Activated naive CD4-positive, alpha-beta T cell treated with anti-CD3 and anti-CD28 coated beads, Interleukin-2, amount 50 U/mL, for 16 hours (primary cell): ENCODE measurements around the gene NT5C1A.

Source experiments
- DNase-seq: peaks from one replicate; pipeline ENCODE4 v3.0.0-alpha.2; 2020

NT5C1A gene

GRCh38 chr1:39633422-39633821 is 38.5 kb downstream of the NT5C1A start:
- no peak for DNase-seq

- no peak for DNase-seq
These were observed 39.1 kb downstream of the NT5C1A start for GRCh38 chr1:39632682-39633417.

GRCh38 chr1:39632323-39632681 is 39.6 kb downstream of the NT5C1A start:
- no peak for DNase-seq

GRCh38 chr1:39631361-39632322 is 40.3 kb downstream of the NT5C1A start:
- no peak for DNase-seq

- no peak for DNase-seq
These were observed 43.0 kb downstream of the NT5C1A start for GRCh38 chr1:39628807-39629350.

GRCh38 chr1:39626646-39627045 is 45.3 kb downstream of the NT5C1A start:
- DNase-seq = no peak

- no peak for DNase-seq
These were observed 46.2 kb downstream of the NT5C1A start for GRCh38 chr1:39625462-39626273.

GRCh38 chr1:39625009-39625408 is 46.9 kb downstream of the NT5C1A start:
- no peak for DNase-seq

- no peak for DNase-seq
These were observed 48.9 kb downstream of the NT5C1A start for GRCh38 chr1:39623053-39623452.

GRCh38 chr1:39622427-39622826 is 49.5 kb downstream of the NT5C1A start:
- no peak for DNase-seq

- no peak for DNase-seq
These were observed 51.2 kb downstream of the NT5C1A start for GRCh38 chr1:39620659-39621165.

- no peak for DNase-seq
These were observed 54.3 kb downstream of the NT5C1A start for GRCh38 chr1:39617488-39618049.

- no peak for DNase-seq
These were observed 56.7 kb downstream of the NT5C1A start for GRCh38 chr1:39615086-39615673.

GRCh38 chr1:39614488-39614887 is 57.4 kb downstream of the NT5C1A start:
- DNase-seq = no peak

- no peak for DNase-seq
These were observed 58.7 kb downstream of the NT5C1A start for GRCh38 chr1:39613250-39613649.

- DNase-seq = peak; percentile 83
These were observed 62.1 kb downstream of the NT5C1A start for GRCh38 chr1:39609618-39610331.
